WI38 (cell line): Measurements from ENCODE around the gene CFL1.
A peak's percentile ranks its signal among the peaks of the same experiment; 100 is the strongest.

Experiments
- H3K4me3 ChIP-seq: 2 replicates; pipeline ENCODE4 v1.5.1; 2011; ENCODE audit warnings: low read depth, mild to moderate bottlenecking, control low read depth, low read length
- TF ChIP-seq, protein P1 (sequence below): IDR thresholded peaks from 2 replicates; pipeline ENCODE4 v1.5.1; 2012; ENCODE audit warnings: low read depth, mild to moderate bottlenecking, control low read depth, low read length

The CFL1 gene

GRCh38 chr11:65886826-65887722 lies 29.1 kb upstream of the CFL1 start:
- peak overlapping the region; percentile 78 for H3K4me3 ChIP-seq
- TF ChIP-seq, protein P1, sequence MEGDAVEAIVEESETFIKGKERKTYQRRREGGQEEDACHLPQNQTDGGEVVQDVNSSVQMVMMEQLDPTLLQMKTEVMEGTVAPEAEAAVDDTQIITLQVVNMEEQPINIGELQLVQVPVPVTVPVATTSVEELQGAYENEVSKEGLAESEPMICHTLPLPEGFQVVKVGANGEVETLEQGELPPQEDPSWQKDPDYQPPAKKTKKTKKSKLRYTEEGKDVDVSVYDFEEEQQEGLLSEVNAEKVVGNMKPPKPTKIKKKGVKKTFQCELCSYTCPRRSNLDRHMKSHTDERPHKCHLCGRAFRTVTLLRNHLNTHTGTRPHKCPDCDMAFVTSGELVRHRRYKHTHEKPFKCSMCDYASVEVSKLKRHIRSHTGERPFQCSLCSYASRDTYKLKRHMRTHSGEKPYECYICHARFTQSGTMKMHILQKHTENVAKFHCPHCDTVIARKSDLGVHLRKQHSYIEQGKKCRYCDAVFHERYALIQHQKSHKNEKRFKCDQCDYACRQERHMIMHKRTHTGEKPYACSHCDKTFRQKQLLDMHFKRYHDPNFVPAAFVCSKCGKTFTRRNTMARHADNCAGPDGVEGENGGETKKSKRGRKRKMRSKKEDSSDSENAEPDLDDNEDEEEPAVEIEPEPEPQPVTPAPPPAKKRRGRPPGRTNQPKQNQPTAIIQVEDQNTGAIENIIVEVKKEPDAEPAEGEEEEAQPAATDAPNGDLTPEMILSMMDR = no peak

- no peak overlapping the region for H3K4me3 ChIP-seq
- TF ChIP-seq, protein P1 = no peak
Measured at GRCh38 chr11:65885808-65886536, 28.0 kb upstream of the CFL1 start.

DNA sequence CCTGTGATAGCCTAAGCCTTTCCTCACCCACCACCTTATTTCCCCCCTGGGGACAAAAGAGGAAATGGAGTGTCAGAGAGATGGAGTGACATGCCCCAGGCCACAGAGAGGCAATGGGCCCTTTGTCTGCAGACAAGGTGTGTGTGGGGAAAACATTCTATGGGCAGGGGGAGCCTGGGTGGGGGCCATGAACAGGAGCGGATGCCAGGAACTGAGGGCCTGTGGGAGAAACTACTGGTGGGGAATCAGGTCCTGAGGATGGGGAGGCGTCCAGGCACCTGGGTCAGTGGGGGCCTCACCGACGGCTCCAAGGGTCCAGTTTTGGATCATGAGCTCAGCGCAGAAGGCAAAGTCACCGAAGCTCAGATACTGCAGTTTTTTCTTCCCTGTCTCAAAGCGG lies 27.3 kb upstream of the CFL1 start:
- TF ChIP-seq, protein P1 = no peak
- H3K4me3 ChIP-seq = no peak overlapping the region

DNA sequence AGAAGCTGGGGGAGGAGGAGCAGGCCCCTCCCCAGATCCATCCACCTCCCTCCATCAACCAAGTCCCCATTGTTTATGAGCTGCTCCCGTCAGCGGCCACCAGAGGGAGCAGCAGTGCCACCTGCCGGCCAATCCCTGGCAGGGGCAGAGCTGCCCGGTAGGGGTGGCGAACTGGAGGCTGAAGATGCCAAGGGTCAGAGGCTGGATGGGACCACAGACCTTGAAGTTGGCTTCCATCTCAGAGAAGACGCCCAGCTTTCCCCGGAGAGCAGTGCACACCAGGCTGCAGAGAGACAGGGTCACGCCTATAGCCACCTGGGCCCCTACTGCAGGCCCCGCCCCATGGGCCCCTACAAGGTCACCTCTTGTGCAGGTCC lies 26.7 kb upstream of the CFL1 start:
- H3K4me3 ChIP-seq = no peak overlapping the region
- TF ChIP-seq, protein P1 = peak; percentile 99

DNA sequence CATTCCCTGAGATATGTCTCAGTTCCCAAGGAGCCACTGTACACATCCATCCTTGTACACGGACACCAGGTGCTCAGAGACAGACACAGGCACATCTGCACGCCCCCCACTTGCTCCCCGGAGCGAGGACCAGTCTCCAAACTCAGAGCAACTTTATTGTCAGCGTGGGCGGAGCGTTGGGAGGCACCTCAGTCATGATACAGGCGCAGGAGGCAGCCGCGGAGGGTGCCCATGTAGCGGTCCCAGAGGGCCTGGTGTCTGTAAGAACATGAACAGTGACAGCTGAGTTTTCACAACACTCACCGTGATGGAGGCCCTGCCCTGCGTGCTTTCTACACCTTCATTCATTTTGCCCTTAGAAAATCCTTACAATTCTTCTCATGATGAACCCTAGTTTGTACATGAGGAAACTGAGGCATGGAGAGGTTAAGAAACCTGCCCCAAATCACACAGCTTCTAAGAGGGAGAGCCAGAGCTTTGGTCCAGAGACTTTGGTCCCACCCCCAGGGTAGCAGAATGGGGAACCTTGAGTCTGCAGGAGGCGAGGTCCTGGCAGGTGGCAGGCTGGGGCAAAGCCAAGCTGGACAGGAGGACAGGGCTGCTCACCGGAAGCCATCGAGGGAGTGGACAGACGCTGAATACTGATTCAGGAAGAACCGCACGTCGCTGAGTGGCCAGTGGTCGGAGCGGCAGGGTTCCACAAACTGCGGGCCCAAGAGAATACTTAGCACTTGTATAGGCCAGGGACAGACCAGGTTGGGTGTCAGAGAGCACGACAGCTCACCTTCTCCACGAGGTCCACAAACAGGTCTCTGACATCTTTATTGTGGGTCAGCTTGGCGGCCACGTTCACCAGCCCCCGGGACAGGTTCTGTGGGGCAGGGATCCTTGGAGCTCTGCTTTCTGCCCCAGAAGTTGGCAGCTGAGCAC lies 26.1 kb upstream of the CFL1 start:
- TF ChIP-seq, protein P1 = no peak
- H3K4me3 ChIP-seq = no peak overlapping the region

GRCh38 chr11:65883058-65883761 lies 25.2 kb upstream of the CFL1 start:
- TF ChIP-seq, protein P1 = no peak
- H3K4me3 ChIP-seq = no peak overlapping the region
